Panc1 (cell line): Measurements from ENCODE around the gene ZNF622. TPM values are rescaled to one million over a fixed set of nuclear protein-coding genes. Genes with fewer than 3 reads are reported as not detected.

Source experiments
- ATAC-seq: fragments of 200-7000 bp; cut with Tn5 transposase; 2 replicates; pipeline ENCODE4 v1.9.1; 2020; ENCODE audit warnings: mild to moderate bottlenecking, moderate library complexity
- BruUV-seq: library from RNA; stranded (reverse); fragments of 400-500 nt; replicated peaks from 2 replicates; lab custom pipeline; 2021; lab: Mats Ljungman, UMichigan
- CTCF ChIA-PET: fragments of 300-600 bp; sonication (Branson Sonifier 250); formaldehyde crosslinking; loops from one replicate; lab custom pipeline; 2022; ENCODE audit warnings: antibody characterized with exemption; lab: Charles Lee
- POLR2A ChIA-PET: fragments of 300-600 bp; sonication (Branson Sonifier 250); formaldehyde crosslinking; loops from one replicate; lab custom pipeline; 2022; ENCODE audit warnings: antibody characterized with exemption; lab: Charles Lee
- DNase-seq: peaks from one replicate; pipeline ENCODE4 v3.0.0-alpha.2; 2010; ENCODE audit warnings: low read depth, low spot score
- H3K27ac ChIP-seq: 2 replicates; pipeline ENCODE4 v1.5.1; 2011; ENCODE audit warnings: mild to moderate bottlenecking, low read length, inconsistent platforms
- H3K27me3 ChIP-seq: fragments of 200-500 bp; sonication (Bioruptor generic); 2 replicates; pipeline ENCODE4 v1.6.0; 2014; ENCODE audit warnings: low read length, inconsistent platforms; ENCODE audit not compliant: control insufficient read depth, insufficient read depth
- H3K36me3 ChIP-seq: fragments of 200-500 bp; sonication (Bioruptor generic); 2 replicates; pipeline ENCODE4 v1.5.1; 2014; ENCODE audit warnings: inconsistent platforms, mild to moderate bottlenecking, low read length, moderate library complexity; ENCODE audit not compliant: control insufficient read depth, insufficient read depth
- H3K4me1 ChIP-seq: 2 replicates; pipeline ENCODE4 v1.5.1; 2011; ENCODE audit warnings: inconsistent platforms, mild to moderate bottlenecking, low read length, moderate library complexity; ENCODE audit not compliant: control insufficient read depth, insufficient read depth
- H3K4me3 ChIP-seq, 2 experiments: 2 replicates each; pipeline ENCODE4 v1.5.1; 2011 to 2012; ENCODE audit warnings: low read depth in 2 of 2, low read length in 2 of 2, mild to moderate bottlenecking in 2 of 2, inconsistent platforms in 1 of 2, moderate library complexity in 1 of 2
- H3K9me3 ChIP-seq: fragments of 200-500 bp; sonication (Bioruptor generic); 2 replicates; pipeline ENCODE4 v1.5.1; 2014; ENCODE audit warnings: low read depth, mild to moderate bottlenecking, inconsistent platforms, low read length, moderate library complexity; ENCODE audit not compliant: control insufficient read depth, insufficient read depth
- POLR2AphosphoS5 ChIP-seq: IDR thresholded peaks from 2 replicates; pipeline ENCODE4 v1.6.1; 2012; ENCODE audit warnings: mild to moderate bottlenecking, low read depth, low read length, moderate library complexity
- SIN3A ChIP-seq: IDR thresholded peaks from 2 replicates; pipeline ENCODE4 v1.6.1; 2012; ENCODE audit warnings: low read depth, mild to moderate bottlenecking, low read length, moderate library complexity, borderline replicate concordance; ENCODE audit not compliant: insufficient read depth
- TCF7L2 ChIP-seq: IDR thresholded peaks from 2 replicates; pipeline ENCODE4 v1.6.1; 2011; ENCODE audit warnings: mild to moderate bottlenecking, low read depth, low read length, inconsistent platforms
- in situ Hi-C: cut with HindIII; loops from 2 replicates; pipeline ENCODE4 v1.10.0; 2016; ENCODE audit warnings: low sequenced_read_pairs, low pct_unique_long_range_greater_than_20kb
- intact Hi-C: fragments of 100-400 bp; cut with micrococcal nuclease; formaldehyde crosslinking; loops from one replicate; pipeline ENCODE4 v1.10.0; 2022; ENCODE audit not compliant: unreplicated experiment
- total RNA-seq: library from RNA; stranded (reverse); gene quantifications from one replicate; pipeline ENCODE4 v1.2.1, GENCODE V29; 2021; ENCODE audit not compliant: unreplicated experiment
- TF ChIP-seq, protein P1 (sequence below): fragments of 450-650 bp; IDR thresholded peaks from 2 replicates; pipeline ENCODE4 v1.5.1; 2017; ENCODE audit warnings: mild to moderate bottlenecking
- TF ChIP-seq, protein P2 (sequence below), 2 experiments: IDR thresholded peaks; 2 replicates each; pipeline ENCODE4 v1.6.1; 2011 to 2012; ENCODE audit warnings: low read depth in 2 of 2, control low read depth in 1 of 2, low read length in 1 of 2, mild to moderate bottlenecking in 1 of 2, moderate library complexity in 1 of 2; ENCODE audit not compliant: insufficient read depth in 1 of 2

Gene ZNF622
- total RNA-seq, 1 experiment from 2014 or later: 29.3 TPM

DNA sequence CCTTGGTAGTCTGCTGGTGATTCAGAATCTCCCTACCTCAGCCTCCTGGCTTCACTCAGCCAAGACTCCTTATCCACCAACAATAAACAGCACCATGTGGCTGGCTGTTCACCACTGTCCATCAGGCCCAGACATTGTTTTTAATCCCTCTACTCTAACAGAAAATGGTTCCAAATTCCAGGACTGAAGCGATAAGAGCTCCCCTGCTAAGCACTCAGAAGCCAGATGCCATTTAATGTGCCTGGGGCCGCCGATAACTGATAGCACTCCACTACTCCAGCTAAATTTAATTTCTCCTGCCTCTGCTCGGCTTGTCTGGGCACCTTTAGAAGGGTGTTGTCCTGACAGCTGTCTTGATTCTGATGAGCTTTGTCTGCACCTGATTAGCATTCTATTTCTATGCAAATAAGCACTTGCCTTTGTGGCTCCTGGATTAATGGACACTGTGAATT, 47.1 kb downstream of the ZNF622 start:
- no peaks in the 10 kb centered on the region for H3K9me3 ChIP-seq
- in situ Hi-C loops (no loop called here), intact Hi-C loops (no loop called here)
- H3K36me3 ChIP-seq: no peaks in the 10 kb centered on the region
- H3K27ac ChIP-seq: no peak overlapping the region
- ATAC-seq (no peak), DNase-seq (no peak)
- H3K4me1 ChIP-seq: no peaks in the 10 kb centered on the region
- peaks cover 3% of the 10 kb centered on the region for H3K27me3 ChIP-seq
- ChIA-PET POLR2A (no interaction called here), CTCF (interaction anchor here (1.0 kb wide), 1 partner anchor 16 kb away, joined by 3 read pairs; no protein-coding TSS in a partner anchor)
- H3K4me3 ChIP-seq: no peak overlapping the region
- BruUV-seq: no TSS peak
- TF ChIP-seq TCF7L2 (no peak), SIN3A (no peak)
- TF ChIP-seq, protein P1, sequence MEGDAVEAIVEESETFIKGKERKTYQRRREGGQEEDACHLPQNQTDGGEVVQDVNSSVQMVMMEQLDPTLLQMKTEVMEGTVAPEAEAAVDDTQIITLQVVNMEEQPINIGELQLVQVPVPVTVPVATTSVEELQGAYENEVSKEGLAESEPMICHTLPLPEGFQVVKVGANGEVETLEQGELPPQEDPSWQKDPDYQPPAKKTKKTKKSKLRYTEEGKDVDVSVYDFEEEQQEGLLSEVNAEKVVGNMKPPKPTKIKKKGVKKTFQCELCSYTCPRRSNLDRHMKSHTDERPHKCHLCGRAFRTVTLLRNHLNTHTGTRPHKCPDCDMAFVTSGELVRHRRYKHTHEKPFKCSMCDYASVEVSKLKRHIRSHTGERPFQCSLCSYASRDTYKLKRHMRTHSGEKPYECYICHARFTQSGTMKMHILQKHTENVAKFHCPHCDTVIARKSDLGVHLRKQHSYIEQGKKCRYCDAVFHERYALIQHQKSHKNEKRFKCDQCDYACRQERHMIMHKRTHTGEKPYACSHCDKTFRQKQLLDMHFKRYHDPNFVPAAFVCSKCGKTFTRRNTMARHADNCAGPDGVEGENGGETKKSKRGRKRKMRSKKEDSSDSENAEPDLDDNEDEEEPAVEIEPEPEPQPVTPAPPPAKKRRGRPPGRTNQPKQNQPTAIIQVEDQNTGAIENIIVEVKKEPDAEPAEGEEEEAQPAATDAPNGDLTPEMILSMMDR: no peak

DNA sequence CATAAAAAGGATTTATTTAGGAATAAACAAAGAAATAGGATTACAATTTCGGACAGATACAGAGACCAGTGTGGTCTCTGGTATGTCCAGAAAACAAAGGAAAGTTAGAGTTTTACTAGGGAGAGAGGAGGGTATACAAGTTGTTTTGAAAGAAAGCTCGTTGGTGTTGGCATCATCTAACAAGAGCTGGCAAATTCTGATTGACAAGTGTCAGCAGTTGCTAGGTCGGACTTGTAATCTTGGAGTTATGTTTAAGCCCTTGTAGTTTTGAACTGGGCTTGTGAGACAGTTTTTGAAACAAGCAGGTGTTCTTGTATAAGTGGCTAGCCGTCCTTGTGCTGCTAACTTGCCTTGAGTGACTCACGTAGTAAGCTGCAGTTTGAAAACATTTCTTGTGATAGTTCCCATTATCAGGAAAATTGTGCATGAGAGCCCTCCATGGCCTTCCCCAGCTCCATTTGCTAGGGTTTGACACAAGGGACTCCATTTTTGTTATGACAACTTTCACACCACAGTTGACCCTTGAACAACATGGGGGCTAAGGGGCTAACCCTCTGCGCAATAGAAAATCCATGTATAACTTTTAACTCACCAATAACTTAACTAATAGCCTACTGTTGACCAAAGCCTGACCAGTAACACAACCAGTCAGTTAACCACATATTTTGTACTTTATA, 48.1 kb downstream of the ZNF622 start:
- BruUV-seq: no TSS peak

More for the DNA sequence above, 48.1 kb downstream of the ZNF622 start:
- POLR2A ChIA-PET: no interaction called here
- H3K4me1 ChIP-seq: no peaks in the 10 kb centered on the region
- no peak for ATAC-seq
- TF ChIP-seq TCF7L2 (no peak), POLR2AphosphoS5 (no peak)
- TF ChIP-seq, protein P2, sequence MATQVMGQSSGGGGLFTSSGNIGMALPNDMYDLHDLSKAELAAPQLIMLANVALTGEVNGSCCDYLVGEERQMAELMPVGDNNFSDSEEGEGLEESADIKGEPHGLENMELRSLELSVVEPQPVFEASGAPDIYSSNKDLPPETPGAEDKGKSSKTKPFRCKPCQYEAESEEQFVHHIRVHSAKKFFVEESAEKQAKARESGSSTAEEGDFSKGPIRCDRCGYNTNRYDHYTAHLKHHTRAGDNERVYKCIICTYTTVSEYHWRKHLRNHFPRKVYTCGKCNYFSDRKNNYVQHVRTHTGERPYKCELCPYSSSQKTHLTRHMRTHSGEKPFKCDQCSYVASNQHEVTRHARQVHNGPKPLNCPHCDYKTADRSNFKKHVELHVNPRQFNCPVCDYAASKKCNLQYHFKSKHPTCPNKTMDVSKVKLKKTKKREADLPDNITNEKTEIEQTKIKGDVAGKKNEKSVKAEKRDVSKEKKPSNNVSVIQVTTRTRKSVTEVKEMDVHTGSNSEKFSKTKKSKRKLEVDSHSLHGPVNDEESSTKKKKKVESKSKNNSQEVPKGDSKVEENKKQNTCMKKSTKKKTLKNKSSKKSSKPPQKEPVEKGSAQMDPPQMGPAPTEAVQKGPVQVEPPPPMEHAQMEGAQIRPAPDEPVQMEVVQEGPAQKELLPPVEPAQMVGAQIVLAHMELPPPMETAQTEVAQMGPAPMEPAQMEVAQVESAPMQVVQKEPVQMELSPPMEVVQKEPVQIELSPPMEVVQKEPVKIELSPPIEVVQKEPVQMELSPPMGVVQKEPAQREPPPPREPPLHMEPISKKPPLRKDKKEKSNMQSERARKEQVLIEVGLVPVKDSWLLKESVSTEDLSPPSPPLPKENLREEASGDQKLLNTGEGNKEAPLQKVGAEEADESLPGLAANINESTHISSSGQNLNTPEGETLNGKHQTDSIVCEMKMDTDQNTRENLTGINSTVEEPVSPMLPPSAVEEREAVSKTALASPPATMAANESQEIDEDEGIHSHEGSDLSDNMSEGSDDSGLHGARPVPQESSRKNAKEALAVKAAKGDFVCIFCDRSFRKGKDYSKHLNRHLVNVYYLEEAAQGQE (IDR thresholded peaks at IDR 0.05; ENCODE audit: insufficient read depth in 1 of 2, low read depth in 2 of 2, low read length in 1 of 2): no peak
- TF ChIP-seq, protein P1: no peak
- H3K27me3 ChIP-seq: peaks cover 3% of the 10 kb centered on the region
- no peaks in the 10 kb centered on the region for H3K9me3 ChIP-seq
- DNase-seq: no peak
- CTCF ChIA-PET: no interaction called here
- in situ Hi-C loops (no loop called here), intact Hi-C loops (no loop called here)
- H3K4me3 ChIP-seq: no peak overlapping the region
- H3K27ac ChIP-seq: no peak overlapping the region
- no peaks in the 10 kb centered on the region for H3K36me3 ChIP-seq
